HPDE6-E6E7 (cell line): ENCODE data around the gene RAPH1.

ENCODE experiments used
- DNase-seq: peaks from one replicate; pipeline ENCODE4 v3.0.0; 2011; ENCODE audit warnings: missing footprints; ENCODE audit errors: extremely low spot score

Gene RAPH1

GRCh38 chr2:203361495-203361894 is 173.6 kb downstream of the RAPH1 start:
- no peak for DNase-seq

GRCh38 chr2:203360833-203361430 is 174.2 kb downstream of the RAPH1 start:
- DNase-seq = no peak

- no peak for DNase-seq
These were observed 175.7 kb downstream of the RAPH1 start for GRCh38 chr2:203359450-203359849.

- no peak for DNase-seq
These were observed 180.1 kb downstream of the RAPH1 start for GRCh38 chr2:203354966-203355365.

- no peak for DNase-seq
These were observed 182.4 kb downstream of the RAPH1 start for GRCh38 chr2:203352604-203353255.

- no peak for DNase-seq
These were observed 187.7 kb downstream of the RAPH1 start for GRCh38 chr2:203347375-203347774.

- DNase-seq = no peak
These were observed 188.5 kb downstream of the RAPH1 start for GRCh38 chr2:203346612-203347011.

GRCh38 chr2:203344667-203345066 is 190.4 kb downstream of the RAPH1 start:
- no peak for DNase-seq
